ENCODE results near the gene LIFR. TPM values are rescaled to one million over a fixed set of nuclear protein-coding genes. Genes with fewer than 3 reads are reported as not detected.

LIFR gene
- polyA plus RNA-seq, 1 donor (not counting 4 experiments of a cell fraction or from before 2014, with no cell fraction given) = 1.1 TPM

DNA sequence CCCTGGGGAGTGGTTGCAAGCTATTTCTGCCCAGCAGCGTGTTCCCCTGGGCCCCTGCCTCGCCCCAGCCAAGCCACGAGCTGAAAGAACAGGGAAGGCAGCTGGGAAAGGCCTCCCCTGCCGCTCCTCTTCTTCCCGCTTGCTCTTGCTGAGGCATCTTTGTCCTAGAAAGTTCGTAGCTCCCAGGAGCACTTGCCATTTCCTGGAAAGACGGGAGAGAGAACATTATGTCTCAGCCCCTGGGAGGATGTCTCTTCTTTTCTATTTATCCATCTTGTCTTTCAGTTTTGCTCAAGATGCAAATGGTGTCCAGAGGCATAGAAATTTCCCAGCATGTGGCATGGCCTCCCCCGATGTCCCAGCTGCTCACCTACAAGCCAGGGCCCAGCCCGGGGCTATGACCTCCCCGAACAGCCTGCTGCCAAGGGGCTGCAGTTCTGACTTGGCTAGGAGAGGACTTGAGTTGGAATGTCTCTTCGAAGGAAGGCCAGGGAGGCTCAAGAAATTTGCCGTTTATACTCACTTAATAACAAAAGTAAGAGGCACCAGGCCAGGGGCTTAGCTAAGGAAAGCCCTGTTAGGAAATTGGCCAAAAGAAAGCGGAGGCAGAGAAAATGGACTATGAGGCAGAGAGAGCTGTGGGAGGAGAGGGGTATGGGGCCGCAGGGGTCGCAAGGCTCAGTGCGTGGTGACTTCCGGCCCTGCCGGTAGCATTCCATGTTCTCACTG is 87.3 kb downstream of the LIFR start:
- H3K9me1 ChIP-seq (ENCODE audit: control insufficient read depth, extremely low read depth, insufficient read depth, low read length) = no peaks in the 10 kb centered on the region
- H3K9ac ChIP-seq (ENCODE audit: control insufficient read depth, extremely low read depth, insufficient read depth, low read length) = no peak overlapping the region
- dilution Hi-C loops (cut with MboI; ENCODE audit: extremely low pct_ligation_motif_present, low sequenced_read_pairs) = no loop called here
- H3K4me3 ChIP-seq (ENCODE audit: control insufficient read depth in 2 of 3, extremely low read depth in 1 of 3, insufficient read depth in 2 of 3, low read depth in 1 of 3, low read length in 3 of 3) = no peak overlapping the region
- H3K79me2 ChIP-seq (ENCODE audit: control insufficient read depth, insufficient read depth, low read length) = no peaks in the 10 kb centered on the region
- H3K27me3 ChIP-seq (ENCODE audit: control insufficient read depth, extremely low read depth, insufficient read depth, low read length) = no peaks in the 10 kb centered on the region
- TF ChIP-seq, protein P1, sequence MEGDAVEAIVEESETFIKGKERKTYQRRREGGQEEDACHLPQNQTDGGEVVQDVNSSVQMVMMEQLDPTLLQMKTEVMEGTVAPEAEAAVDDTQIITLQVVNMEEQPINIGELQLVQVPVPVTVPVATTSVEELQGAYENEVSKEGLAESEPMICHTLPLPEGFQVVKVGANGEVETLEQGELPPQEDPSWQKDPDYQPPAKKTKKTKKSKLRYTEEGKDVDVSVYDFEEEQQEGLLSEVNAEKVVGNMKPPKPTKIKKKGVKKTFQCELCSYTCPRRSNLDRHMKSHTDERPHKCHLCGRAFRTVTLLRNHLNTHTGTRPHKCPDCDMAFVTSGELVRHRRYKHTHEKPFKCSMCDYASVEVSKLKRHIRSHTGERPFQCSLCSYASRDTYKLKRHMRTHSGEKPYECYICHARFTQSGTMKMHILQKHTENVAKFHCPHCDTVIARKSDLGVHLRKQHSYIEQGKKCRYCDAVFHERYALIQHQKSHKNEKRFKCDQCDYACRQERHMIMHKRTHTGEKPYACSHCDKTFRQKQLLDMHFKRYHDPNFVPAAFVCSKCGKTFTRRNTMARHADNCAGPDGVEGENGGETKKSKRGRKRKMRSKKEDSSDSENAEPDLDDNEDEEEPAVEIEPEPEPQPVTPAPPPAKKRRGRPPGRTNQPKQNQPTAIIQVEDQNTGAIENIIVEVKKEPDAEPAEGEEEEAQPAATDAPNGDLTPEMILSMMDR (optimal IDR thresholded peaks at IDR 0.05 in 1 of 3, IDR thresholded peaks at IDR 0.05 in 1 of 3, conservative IDR thresholded peaks at IDR 0.05 in 1 of 3; ENCODE audit: extremely low read depth in 1 of 3, insufficient read depth in 2 of 3, low read length in 3 of 3) = no peak
- no peak for TF ChIP-seq EZH2 (IDR thresholded peaks at IDR 0.05; ENCODE audit: low read length)
- H3K4me2 ChIP-seq (ENCODE audit: control insufficient read depth, extremely low read depth, insufficient read depth, low read depth, low read length) = no peak overlapping the region
- DNase-seq (ENCODE audit: low read depth, low spot score) (no peak), FAIRE-seq (no peak)
- H3K9me3 ChIP-seq (ENCODE audit: control insufficient read depth, low read depth, low read length) = no peaks in the 10 kb centered on the region
- H4K20me1 ChIP-seq (ENCODE audit: control insufficient read depth, extremely low read depth, insufficient read depth, low read length) = no peaks in the 10 kb centered on the region
- peaks cover 16% of the 10 kb centered on the region for H3K4me1 ChIP-seq (ENCODE audit: control insufficient read depth, extremely low read depth, insufficient read depth, low read length)
- no peak overlapping the region for H3K27ac ChIP-seq (ENCODE audit: control insufficient read depth, insufficient read depth, low read length)
- no peaks in the 10 kb centered on the region for H3K36me3 ChIP-seq (ENCODE audit: control insufficient read depth in 2 of 2, extremely low read depth in 1 of 2, insufficient read depth in 2 of 2, low read length in 2 of 2)
- no peak overlapping the region for H2AFZ ChIP-seq (ENCODE audit: control insufficient read depth, low read length)

DNA sequence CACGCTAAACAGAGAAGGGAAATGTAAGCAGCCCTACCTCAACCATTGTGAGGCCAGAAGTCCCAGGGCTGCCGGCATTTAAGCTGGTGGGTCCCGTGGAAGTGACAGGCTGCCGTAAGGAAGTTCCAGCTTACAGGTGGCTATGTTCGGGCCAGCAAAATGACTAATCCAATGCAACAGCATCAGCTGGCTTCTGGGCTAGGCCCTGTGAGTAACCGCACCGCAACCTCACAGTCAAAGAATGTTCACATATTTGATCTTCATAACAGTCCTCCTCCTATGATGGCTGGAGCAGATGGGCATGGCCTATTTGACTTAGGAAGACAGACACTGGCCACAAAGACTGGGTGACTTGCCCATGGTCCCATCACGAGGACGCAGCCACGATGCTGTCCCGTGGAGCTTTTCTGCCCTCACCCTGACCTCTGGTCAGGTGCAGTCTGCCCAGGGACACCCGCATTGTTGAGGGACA is 88.2 kb downstream of the LIFR start:
- TF ChIP-seq, protein P1 (optimal IDR thresholded peaks at IDR 0.05 in 1 of 3, IDR thresholded peaks at IDR 0.05 in 1 of 3, conservative IDR thresholded peaks at IDR 0.05 in 1 of 3; ENCODE audit: extremely low read depth in 1 of 3, insufficient read depth in 2 of 3, low read length in 3 of 3) = no peak
- Histone ChIP-seq H3K36me3 (ENCODE audit: control insufficient read depth in 2 of 2, extremely low read depth in 1 of 2, insufficient read depth in 2 of 2, low read length in 2 of 2) (no peaks in the 10 kb centered on the region), H3K9me1 (ENCODE audit: control insufficient read depth, extremely low read depth, insufficient read depth, low read length) (no peaks in the 10 kb centered on the region), H2AFZ (ENCODE audit: control insufficient read depth, low read length) (no peak overlapping the region), H3K4me3 (ENCODE audit: control insufficient read depth in 2 of 3, extremely low read depth in 1 of 3, insufficient read depth in 2 of 3, low read depth in 1 of 3, low read length in 3 of 3) (no peak overlapping the region), H3K9me3 (ENCODE audit: control insufficient read depth, low read depth, low read length) (no peaks in the 10 kb centered on the region), H3K4me1 (ENCODE audit: control insufficient read depth, extremely low read depth, insufficient read depth, low read length) (peaks cover 25% of the 10 kb centered on the region), H3K27me3 (ENCODE audit: control insufficient read depth, extremely low read depth, insufficient read depth, low read length) (no peaks in the 10 kb centered on the region), H3K27ac (ENCODE audit: control insufficient read depth, insufficient read depth, low read length) (no peak overlapping the region), H3K4me2 (ENCODE audit: control insufficient read depth, extremely low read depth, insufficient read depth, low read depth, low read length) (no peak overlapping the region), H4K20me1 (ENCODE audit: control insufficient read depth, extremely low read depth, insufficient read depth, low read length) (no peaks in the 10 kb centered on the region), H3K9ac (ENCODE audit: control insufficient read depth, extremely low read depth, insufficient read depth, low read length) (no peak overlapping the region), H3K79me2 (ENCODE audit: control insufficient read depth, insufficient read depth, low read length) (no peaks in the 10 kb centered on the region)
- dilution Hi-C loops (cut with MboI; ENCODE audit: extremely low pct_ligation_motif_present, low sequenced_read_pairs) = no loop called here
- FAIRE-seq (peak; percentile 13), DNase-seq (ENCODE audit: low read depth, low spot score) (peak; percentile 53)
